Activated naive CD4-positive, alpha-beta T cell treated with anti-CD3 and anti-CD28 coated beads, Interleukin-2, amount 50 U/mL, for 72 hours (primary cell): Measurements from ENCODE around the gene FAF1. TPM values are rescaled to one million over a fixed set of nuclear protein-coding genes. Genes with fewer than 3 reads are reported as not detected.
"Not testable (repeated sequence)": the region's sequence is repeated elsewhere in the genome, so short reads cannot be mapped to it uniquely, and the experiment has no call there.

Experiments used
- ATAC-seq, 2 donors: fragments of 150-1000 bp; cut with Tn5 transposase; 2 replicates each; pipeline ENCODE4 v1.10.0; 2021; ENCODE audit warnings: mild to moderate bottlenecking in 2 of 2, moderate library complexity in 2 of 2
- DNase-seq, 2 donors: peaks; one replicate each; pipeline ENCODE4 v3.0.0; 2021 to 2022; ENCODE audit warnings: low spot score in 2 of 2
- H3K27ac Mint-ChIP-seq, 2 donors: one replicate each; pipeline ENCODE4 v1.8.0; 2022; ENCODE audit warnings: mild to moderate bottlenecking in 2 of 2, mixed read lengths in 2 of 2
- H3K36me3 Mint-ChIP-seq, 2 donors: one replicate each; pipeline ENCODE4 v1.8.0; 2022; ENCODE audit warnings: mixed read lengths in 2 of 2
- H3K9me3 Mint-ChIP-seq, 2 donors: one replicate each; pipeline ENCODE4 v1.8.0; 2022; ENCODE audit warnings: mixed read lengths in 2 of 2
- total RNA-seq, 2 donors: library from RNA; stranded (reverse); gene quantifications; one replicate each; pipeline ENCODE4 v1.2.3, GENCODE V29; 2022

FAF1 gene
- total RNA-seq: 100 to 1,000 TPM in 1 of 2 donors, 10 to 100 TPM in 1; 58.1 to 101 TPM

GRCh38 chr1:50959913-50960844 is at the start of gene FAF1:
TSS of gene FAF1 (minus strand) at chr1:50960267. CDS start at chr1:50959811, 456 bp downstream.
- Mint-ChIP-seq H3K9me3 (no peaks in the 10 kb centered on the region), H3K27ac (peak within 1 kb of the TSS; percentile 86 to 92), H3K36me3 (peaks cover 0 to 13% of the 10 kb centered on the region in 2 donors)
- DNase-seq: peak; percentile 93 to 97
- peak; percentile 91 to 94 for ATAC-seq

GRCh38 chr1:51009381-51009780 is 49.3 kb upstream of the FAF1 start:
- Mint-ChIP-seq H3K9me3 (peaks cover 0 to 6% of the 10 kb centered on the region in 2 donors), H3K27ac (peak overlapping the region in 1 of 2 donors; percentile 67), H3K36me3 (peaks cover 0 to 5% of the 10 kb centered on the region in 2 donors)
- DNase-seq (no peak), ATAC-seq (no peak)

- not testable (repeated sequence) for H3K36me3 Mint-ChIP-seq, H3K9me3 Mint-ChIP-seq, H3K27ac Mint-ChIP-seq, ATAC-seq, DNase-seq
These were observed 45.5 kb upstream of the FAF1 start for GRCh38 chr1:51005549-51005948.

GRCh38 chr1:51002516-51002915 is 42.4 kb upstream of the FAF1 start:
- DNase-seq (no peak), ATAC-seq (no peak)
- no peaks in the 10 kb centered on the region for H3K36me3 Mint-ChIP-seq
- H3K9me3 Mint-ChIP-seq: no peaks in the 10 kb centered on the region
- H3K27ac Mint-ChIP-seq: no peak overlapping the region

- Mint-ChIP-seq H3K36me3 (no peaks in the 10 kb centered on the region), H3K27ac (no peak overlapping the region), H3K9me3 (no peaks in the 10 kb centered on the region)
- DNase-seq (no peak), ATAC-seq (no peak)
These were observed 40.6 kb upstream of the FAF1 start for GRCh38 chr1:51000651-51001050.

- no peaks in the 10 kb centered on the region for H3K9me3 Mint-ChIP-seq
- H3K36me3 Mint-ChIP-seq: no peaks in the 10 kb centered on the region
- no peak overlapping the region for H3K27ac Mint-ChIP-seq
- ATAC-seq (no peak), DNase-seq (no peak)
These were observed 40.1 kb upstream of the FAF1 start for GRCh38 chr1:51000160-51000559.

GRCh38 chr1:50999375-50999774 is 39.3 kb upstream of the FAF1 start:
- not testable (repeated sequence) for DNase-seq, H3K9me3 Mint-ChIP-seq, H3K36me3 Mint-ChIP-seq, ATAC-seq, H3K27ac Mint-ChIP-seq

- Mint-ChIP-seq H3K36me3 (no peaks in the 10 kb centered on the region), H3K9me3 (no peaks in the 10 kb centered on the region), H3K27ac (no peak overlapping the region)
- DNase-seq (no peak), ATAC-seq (no peak)
These were observed 36.0 kb upstream of the FAF1 start for GRCh38 chr1:50996083-50996482.

- H3K9me3 Mint-ChIP-seq: no peaks in the 10 kb centered on the region
- H3K36me3 Mint-ChIP-seq: no peaks in the 10 kb centered on the region
- no peak for ATAC-seq
- no peak for DNase-seq
- H3K27ac Mint-ChIP-seq: no peak overlapping the region
These were observed 35.6 kb upstream of the FAF1 start for GRCh38 chr1:50995651-50996050.

GRCh38 chr1:50994997-50995396 is 34.9 kb upstream of the FAF1 start:
- Mint-ChIP-seq H3K27ac (no peak overlapping the region), H3K9me3 (no peaks in the 10 kb centered on the region), H3K36me3 (no peaks in the 10 kb centered on the region)
- ATAC-seq: no peak
- no peak for DNase-seq

- H3K9me3 Mint-ChIP-seq: no peaks in the 10 kb centered on the region
These were observed 33.6 kb upstream of the FAF1 start for GRCh38 chr1:50993645-50994044.

GRCh38 chr1:50992532-50993318 is 32.7 kb upstream of the FAF1 start:
- ATAC-seq (no peak), DNase-seq (no peak)
- no peaks in the 10 kb centered on the region for H3K36me3 Mint-ChIP-seq
- no peaks in the 10 kb centered on the region for H3K9me3 Mint-ChIP-seq
- H3K27ac Mint-ChIP-seq: no peak overlapping the region

More at GRCh38 chr1:50993645-50994044, 33.6 kb upstream of the FAF1 start:
- Mint-ChIP-seq H3K36me3 (no peaks in the 10 kb centered on the region), H3K27ac (no peak overlapping the region)
- DNase-seq (no peak), ATAC-seq (no peak)

GRCh38 chr1:50989694-50990093 is 29.6 kb upstream of the FAF1 start:
- no peak for DNase-seq
- ATAC-seq: no peak
- H3K27ac Mint-ChIP-seq: no peak overlapping the region
- H3K36me3 Mint-ChIP-seq: no peaks in the 10 kb centered on the region
- H3K9me3 Mint-ChIP-seq: no peaks in the 10 kb centered on the region

- DNase-seq (no peak), ATAC-seq (no peak)
- Mint-ChIP-seq H3K9me3 (no peaks in the 10 kb centered on the region), H3K36me3 (no peaks in the 10 kb centered on the region), H3K27ac (no peak overlapping the region)
These were observed 26.6 kb upstream of the FAF1 start for GRCh38 chr1:50986653-50987052.

- no peaks in the 10 kb centered on the region for H3K9me3 Mint-ChIP-seq
- DNase-seq (no peak), ATAC-seq (no peak)
- H3K36me3 Mint-ChIP-seq: no peaks in the 10 kb centered on the region
- no peak overlapping the region for H3K27ac Mint-ChIP-seq
These were observed 25.0 kb upstream of the FAF1 start for GRCh38 chr1:50985094-50985493.

GRCh38 chr1:50983219-50983802 is 23.2 kb upstream of the FAF1 start:
- H3K27ac Mint-ChIP-seq: no peak overlapping the region
- DNase-seq: no peak

GRCh38 chr1:50982611-50983010 is 22.5 kb upstream of the FAF1 start:
- Mint-ChIP-seq H3K27ac (no peak overlapping the region), H3K36me3 (no peaks in the 10 kb centered on the region), H3K9me3 (no peaks in the 10 kb centered on the region)
- no peak for DNase-seq
- ATAC-seq: no peak

More at GRCh38 chr1:50983219-50983802, 23.2 kb upstream of the FAF1 start:
- H3K36me3 Mint-ChIP-seq: no peaks in the 10 kb centered on the region
- no peaks in the 10 kb centered on the region for H3K9me3 Mint-ChIP-seq
- ATAC-seq: no peak
